GM21528 (cell line): Measurements from ENCODE around the gene AGR3.
"Not testable (repeated sequence)": the region's sequence is repeated elsewhere in the genome, so short reads cannot be mapped to it uniquely, and the experiment has no call there.

Experiments
- ATAC-seq: cut with Tn5 transposase; IDR thresholded peaks from one replicate; pipeline ENCODE4 v1.9.1; 2021; ENCODE audit warnings: mild to moderate bottlenecking, moderate library complexity; ENCODE audit not compliant: unreplicated experiment, low FRiP score

AGR3 gene

DNA sequence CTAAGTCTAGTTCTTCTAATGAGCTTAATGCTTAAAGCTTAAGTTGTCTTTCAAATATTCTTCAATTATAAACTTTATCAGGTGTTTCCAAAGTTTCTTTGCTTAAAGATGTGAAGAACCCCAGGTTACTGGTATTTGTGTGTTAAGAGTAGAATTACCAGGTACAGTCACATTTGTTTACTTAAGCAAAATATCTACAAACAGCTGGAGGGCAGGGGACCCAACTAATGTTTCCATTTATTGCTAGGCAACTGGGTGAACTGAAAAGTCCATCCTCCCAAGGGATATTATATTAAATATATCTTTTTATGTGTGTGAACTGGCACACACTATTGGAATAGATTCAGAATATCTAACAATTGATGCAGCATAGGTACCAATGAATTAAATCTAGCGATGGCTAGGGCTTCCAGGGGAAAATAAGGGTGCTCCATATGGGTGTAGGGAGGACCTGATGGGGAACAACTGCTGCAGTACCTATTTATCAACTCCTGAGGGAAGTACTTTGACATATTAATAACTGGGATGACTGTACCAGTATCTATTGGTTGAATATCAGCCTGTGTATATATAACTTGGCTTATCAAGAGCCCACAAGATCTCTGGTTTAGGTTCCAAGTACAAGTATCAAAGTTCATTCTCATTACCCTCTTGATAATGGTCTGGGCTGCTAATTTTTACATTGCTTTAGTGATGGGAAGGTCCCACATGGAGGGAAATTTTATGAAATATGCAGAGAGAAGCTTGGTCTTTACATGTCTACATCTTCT lies 10.3 kb upstream of the AGR3 start:
- ATAC-seq = no peak

DNA sequence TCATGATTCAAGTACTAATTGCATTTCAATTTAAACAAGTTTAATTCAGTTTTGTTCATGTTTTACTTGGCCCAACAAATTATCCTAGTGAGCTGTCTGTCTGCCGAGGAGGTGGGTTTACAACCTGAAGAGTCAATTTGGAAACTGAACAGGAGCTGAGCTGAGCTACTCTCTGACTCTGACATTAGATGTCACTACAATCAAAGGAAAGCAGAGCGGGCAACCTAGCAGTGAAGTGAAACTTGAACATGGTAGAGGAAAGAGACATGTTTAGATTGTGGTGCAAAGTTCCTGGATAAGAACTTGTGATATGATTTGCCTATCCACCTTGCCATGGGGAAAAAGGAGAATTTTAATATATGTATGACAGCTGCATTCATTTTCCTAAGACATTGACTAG lies 9.6 kb upstream of the AGR3 start:
- peak; percentile 71 for ATAC-seq

DNA sequence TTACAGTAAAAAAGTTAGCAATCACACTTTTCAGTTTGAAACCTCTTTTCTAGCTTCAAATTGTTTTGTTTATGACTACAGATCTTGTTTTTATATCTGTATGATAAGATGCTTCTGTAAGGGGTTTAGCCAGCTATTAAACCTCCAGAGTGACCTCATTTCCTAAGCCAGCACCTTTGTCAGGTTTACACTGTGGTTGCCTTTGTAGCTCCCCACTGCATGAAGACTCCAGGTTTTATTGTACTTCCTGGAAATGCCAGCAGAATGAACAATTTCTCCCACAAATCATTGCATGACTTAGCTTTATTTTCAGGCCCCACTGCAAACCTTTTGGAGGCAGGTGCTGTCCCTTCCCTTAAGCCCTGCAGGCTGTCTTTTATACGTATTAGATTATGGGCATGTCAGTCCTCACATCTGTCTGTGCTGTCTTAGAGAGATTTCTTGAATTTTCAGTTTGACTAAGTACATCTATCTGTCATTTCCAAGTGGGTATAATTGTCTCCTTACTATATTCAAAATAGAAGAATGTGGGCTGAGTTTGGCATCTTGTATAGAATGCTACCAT lies 8.2 kb upstream of the AGR3 start:
- no peak for ATAC-seq

DNA sequence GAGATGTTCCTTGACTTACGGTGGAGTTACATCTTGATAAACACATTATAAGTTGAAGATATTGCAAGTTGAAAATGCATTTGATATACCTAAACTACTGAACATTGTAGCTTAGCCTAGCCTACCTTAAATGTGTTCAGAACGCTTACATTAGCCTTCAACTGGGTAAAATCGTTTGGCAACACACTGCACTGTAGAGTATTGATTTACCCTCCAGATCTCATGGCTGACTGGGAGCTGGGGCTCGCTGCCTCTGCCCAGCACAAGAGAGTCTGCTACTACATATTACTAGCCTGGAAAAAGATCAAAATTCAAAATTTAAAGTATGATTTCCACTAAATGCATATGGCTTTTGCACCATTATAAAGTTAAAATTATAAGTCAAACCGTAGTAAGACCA lies 7.5 kb upstream of the AGR3 start:
- ATAC-seq = no peak

DNA sequence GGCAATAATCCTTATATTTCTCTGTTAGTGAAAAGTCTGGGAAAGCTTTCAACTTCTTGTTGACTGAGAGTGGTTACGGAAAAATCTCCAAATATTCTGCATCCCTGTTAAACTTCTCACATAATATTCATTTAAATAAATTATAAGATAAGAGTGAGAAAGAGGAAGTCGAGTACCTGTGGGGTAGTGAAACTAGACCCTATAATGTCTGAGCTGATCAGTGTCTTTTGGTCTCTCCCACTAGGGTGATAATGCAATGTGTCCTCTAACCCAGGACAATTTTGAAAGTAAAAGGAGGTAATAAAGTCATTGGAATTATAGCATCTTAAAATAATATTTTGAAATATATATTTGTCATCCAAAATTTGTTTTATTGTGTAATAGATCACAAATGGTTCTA lies 2.1 kb upstream of the AGR3 start:
- no peak for ATAC-seq

DNA sequence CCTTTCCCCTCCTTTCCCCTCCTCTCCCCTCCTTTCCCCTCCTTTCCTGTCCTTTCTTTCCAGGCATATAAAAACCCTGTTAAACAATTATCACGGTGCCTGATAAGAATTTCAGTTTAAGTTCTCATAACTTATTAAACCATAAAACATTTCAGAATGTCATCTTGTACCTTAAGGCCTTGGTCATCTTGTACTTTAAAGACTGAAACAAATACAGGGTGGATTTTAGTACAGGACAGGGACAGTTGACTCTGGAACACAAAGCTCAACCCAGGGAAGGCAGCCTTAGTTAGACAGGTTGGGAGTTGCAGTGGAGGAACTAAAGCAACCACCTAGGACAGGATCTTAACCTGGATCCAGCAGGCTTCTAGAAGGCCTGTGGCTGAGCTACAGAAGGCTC lies 1.2 kb downstream of the AGR3 start:
- ATAC-seq = no peak

DNA sequence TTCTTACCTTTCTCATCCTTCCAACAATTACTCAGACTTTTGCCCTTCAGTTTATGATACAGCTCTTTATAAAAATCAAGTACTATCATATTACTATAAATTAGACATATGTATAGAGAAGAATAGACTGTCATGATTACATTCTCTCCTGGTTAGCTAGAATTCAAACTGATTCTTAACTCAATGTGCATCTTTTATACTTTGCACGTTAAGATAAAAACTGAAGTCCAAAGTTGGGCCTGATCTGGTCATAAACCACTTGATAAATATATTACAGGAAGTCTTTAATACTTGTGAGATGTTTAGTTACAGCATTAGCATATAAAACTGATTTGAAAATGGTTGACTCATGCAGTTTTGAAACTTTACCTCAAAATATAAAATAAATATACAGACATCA lies 2.6 kb downstream of the AGR3 start:
- no peak for ATAC-seq

DNA sequence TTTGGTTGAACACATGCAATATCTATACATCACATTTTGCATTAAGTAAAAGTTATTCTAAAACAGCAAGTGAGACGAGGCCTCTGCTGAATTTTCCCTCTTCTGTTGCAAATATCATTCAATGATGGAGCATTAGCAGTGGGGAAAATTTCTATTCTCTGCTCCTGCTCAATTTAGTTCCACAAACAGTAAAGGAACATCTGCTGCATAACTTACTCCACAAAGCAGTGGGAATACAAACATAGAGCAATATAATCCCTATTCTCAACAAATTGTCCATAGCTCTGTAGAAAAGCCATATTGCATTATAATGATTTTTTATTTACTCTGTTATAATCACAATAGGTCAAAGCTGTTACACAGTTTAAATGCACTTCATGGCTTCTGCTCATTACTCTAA lies 5.9 kb downstream of the AGR3 start:
- no peak for ATAC-seq

DNA sequence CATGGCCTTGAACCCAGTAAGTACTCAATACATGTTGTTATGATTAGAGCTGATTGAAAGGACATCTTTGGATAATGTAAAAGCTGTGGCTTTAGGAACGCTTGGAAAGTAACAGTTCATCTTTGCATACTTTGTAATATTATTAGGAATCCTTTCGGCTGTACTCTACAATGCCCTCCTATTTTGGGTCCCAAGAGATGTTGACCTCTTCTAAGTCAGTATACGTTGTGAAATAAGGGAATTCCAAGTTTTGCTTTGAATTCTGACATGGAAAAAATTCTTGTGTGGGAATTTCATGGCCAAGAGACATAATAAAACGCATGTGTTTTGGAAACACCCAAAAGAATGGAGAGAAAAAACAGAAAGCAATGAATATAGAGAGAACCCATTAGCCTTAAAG lies 7.7 kb downstream of the AGR3 start:
- no peak for ATAC-seq

DNA sequence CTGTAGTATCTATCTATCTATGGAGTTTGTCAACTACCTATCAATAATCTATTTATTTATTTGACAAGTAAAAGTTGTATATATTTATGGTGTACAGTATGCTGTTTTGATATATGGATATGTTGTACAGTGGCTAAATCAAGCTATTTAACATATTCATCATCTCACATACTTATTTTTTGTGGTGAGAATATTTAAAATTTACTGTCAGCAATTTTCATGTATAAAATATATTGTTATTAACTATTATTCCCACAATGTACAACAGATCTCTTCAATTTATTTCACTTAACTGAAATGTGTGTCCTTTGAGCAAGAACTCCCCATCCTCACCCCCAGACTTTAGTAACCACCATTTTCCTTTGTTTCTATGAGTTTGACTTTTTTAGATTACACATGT lies 14.5 kb downstream of the AGR3 start:
- no peak for ATAC-seq

DNA sequence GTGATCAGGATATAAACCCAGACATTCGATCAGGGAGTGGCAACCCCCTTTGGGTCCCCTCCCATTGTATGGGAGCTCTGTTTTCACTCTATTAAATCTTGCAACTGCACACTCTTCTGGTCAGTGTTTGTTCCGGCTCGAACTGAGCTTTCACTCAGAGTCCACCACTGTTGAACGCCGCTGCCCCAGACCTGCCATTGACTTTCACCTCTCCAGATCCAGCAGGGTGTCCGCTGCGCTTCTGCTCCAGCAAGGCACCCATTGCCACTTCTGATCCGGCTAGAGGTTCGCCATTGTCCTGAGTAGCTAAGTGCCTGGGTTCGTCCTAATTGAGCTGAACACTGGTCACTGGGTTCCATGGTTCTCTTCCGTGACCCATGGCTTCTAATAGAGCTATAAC lies 28.6 kb downstream of the AGR3 start:
- ATAC-seq = not testable (repeated sequence)

DNA sequence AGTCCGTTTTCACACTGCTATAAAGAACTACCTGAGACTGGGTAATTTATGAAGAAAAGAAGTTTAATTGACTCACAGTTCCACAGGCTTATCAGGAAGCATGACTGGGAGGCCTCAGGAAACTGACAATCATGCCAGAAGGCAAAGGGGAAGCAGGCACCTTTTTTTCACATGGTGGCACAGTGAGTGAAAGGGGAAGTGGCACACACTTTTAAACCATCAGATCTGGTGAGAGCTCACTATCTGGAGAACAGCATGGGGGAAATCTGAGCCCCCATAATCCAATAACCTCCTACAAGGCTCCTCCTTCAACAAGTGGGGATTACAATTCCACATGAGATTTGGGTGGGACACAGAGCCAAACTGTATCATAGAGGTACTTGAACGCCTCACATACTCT lies 30.0 kb downstream of the AGR3 start:
- ATAC-seq = no peak

DNA sequence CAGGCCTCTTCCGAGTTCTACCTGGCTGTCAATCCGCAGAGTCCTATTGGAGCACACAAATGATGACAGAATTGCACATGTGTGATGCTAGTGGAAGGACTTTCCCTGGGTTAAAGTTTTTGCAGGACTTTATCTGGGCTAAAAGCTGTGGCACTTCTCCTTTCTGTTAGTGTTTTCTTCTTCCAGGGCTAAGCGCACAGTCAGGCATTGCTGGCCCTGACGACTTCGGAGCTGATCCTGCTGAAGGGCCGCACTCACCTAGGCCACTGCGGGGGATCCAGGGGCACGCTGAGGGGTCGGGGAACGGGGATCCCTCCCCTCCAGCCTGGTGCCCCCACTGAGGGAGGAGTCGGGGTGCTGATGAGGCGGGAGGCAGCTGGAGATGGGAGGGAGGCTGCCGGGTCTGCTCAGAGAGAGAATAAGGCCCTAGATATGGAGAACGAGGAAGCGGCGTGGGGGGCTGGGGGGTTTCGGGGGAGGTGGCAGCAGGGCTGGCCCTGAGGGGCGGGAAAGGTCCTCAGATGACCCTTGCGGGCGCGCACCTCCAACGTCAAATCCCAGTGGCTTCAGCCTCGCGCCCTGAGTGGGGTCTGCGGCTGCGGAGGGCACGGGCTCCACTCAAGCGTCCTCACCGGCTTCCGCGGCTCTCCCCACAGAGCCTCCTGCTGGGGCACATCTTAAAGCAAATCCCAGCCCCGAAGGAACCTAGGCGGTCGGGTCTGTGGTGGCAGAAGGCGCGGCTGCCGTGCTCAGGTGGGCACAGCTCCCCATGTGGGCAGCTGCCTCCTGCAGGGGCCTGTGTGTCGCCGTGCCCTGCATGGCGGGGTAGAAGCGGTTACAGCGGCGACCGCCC lies 30.9 kb downstream of the AGR3 start:
- no peak for ATAC-seq

DNA sequence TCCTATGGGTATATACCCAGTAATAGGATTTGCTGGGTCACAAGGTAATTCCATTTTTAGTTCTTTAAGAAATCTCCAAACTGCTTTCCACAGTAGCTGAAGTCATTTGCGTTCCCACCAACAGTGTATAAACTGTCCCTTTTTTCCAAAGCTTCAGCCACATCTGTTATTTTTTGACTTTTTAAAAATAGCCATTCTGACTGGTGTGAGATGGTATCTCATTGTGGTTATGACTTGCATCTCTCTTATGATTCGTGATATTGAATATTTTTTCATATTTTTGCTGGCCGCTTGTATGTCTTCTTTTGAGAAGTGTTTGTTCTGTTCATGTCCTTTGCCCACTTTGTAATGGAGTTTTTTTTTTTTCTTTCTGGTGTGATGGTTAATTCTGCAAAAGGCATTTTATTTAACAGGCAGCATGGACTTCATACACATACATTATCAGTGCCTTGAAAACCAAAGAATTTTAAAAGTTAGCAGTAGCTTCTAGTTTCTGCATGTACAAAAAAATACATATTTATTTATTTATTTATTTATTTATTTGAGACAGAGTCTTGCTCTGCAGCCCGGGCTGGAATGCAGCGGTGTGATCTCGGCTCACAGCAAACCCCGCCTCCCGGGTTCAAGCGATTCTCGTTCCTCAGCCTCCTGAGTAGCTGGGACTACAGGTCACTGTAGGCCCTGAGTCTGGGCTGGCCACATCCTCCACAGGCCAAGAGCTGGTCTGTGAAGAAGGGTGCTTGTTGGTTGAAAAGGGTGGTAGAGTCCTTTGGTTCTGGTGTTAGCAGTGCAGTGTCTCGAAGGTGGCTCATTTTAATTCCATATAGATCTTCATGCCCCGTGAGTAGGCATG lies 32.3 kb downstream of the AGR3 start:
- no peak for ATAC-seq

DNA sequence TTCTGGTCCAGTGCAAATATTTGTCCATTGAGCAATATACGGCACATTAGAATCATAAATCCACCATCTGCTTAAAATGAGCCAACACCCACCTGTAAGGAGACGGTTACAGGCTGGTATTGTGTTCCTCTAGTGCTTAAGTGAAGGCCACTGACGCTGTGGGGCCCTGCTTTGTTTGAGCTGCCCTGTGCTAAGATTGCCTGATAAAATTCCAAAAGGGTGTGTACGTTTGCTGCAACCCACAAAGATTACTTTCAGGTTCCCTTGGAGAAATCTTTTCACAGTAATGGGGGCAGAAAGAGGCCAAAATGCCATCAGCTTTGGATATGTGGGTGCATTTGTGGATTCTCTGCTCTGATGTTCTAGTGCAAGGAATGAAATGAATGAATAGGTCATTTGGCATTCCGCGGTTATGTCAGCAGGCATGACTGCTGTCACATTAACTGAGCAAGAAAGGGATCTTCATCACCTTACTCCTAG lies 34.4 kb downstream of the AGR3 start:
- ATAC-seq = no peak

DNA sequence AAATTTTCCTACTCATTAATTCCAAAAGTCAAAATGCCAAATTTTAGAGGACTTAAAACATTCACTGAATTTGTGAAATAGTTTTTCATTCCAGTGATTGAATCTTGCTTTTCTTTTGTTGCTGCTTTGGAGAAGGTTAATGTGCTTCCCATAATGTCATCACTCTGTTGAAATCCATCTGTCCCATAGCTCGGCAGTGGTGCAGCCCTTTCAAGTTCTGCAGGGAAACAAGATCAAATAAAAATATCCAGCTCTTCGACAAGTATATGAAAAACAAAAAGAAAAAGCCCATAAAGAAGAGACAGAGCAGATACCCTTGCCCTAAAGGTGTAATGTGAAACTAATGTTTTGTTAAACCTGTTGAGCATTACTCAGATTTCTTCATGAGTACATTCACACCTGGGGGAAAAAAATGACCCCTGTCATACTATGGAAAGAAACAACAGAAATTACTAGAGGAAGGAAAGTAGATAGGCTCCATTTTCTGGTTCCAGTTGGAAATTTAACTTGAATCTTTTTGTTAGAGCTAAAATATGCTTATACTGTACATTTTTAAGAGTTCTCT lies 35.1 kb downstream of the AGR3 start:
- ATAC-seq = no peak

DNA sequence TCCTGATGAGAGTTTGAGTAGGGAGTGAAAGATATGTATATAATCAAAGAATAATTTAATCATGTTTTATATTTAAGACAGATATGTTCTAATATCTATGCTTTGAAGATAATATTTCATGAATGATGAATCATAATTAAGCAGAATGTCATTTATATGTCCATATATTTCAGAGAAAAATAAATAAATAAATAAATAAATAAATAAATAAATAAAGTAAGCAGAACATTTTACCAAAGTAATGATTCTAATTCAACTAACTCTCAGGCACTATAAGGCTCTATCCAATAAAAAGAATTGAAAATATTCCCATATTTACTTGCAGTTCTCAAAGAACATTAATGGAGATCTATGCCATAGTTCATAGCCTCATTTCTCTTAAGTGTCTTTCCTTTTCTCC lies 36.0 kb downstream of the AGR3 start:
- ATAC-seq = no peak

DNA sequence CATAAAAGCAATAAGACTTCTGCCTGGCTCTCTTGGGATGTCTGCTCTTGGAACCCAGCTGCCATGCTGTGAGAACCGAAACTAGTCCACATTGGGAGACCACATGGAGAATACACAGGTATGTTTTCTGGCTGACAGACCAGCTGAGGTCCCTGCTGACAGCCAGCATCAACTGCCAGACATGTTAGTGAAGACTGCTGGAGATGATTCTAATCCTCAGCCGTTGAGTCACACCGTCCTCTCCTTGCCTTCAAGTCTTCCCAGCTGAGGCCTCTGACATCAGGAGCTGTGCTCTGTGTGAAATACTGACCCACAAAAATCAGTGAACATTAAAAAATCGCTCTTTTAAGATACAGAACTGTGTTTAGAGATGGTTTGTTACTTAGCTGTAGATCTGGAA lies 40.1 kb downstream of the AGR3 start:
- no peak for ATAC-seq

DNA sequence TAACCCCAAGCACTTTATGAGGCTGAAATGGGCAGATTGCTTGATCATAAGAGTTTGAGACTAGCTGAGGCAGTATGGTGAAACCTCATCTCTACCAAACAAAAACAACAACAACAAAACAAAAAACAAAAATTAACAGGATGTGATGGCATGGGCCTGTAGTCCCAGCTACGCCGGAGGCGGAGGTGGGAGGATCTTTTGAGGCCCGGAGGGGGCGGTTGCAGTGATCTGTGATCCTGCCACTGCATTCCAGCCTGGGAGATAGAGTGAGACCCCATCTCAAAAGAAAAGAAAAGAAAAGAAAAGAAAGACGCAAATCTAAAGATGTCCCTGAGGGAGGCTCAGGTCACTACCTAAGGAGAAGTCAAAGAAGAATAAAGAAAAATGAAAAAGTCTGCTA lies 41.7 kb downstream of the AGR3 start:
- ATAC-seq = no peak

DNA sequence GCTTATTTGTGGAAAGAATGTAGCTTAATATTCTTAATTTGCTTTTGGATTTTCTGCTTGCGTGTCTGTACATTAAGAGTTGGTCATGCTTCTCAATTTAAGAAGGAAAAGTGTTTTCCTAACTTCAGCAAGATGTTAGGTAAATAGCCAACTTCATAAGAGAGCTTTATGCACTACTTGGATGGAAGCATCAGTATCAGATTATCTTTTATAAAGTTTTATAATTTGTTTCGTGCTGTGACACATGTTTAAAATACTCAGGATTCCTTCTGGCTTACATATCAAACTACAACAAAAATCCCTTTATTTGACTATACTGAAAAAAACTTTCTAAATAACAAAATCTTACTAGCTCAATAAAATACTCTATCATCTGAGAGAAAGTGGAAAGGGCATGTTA lies 42.1 kb downstream of the AGR3 start:
- ATAC-seq = no peak
